T-helper 17 cell (primary cell): Measurements from ENCODE around the gene HNRNPAB. TPM values are rescaled to one million over a fixed set of nuclear protein-coding genes. Genes with fewer than 3 reads are reported as not detected.
"Not testable (repeated sequence)": the region's sequence is repeated elsewhere in the genome, so short reads cannot be mapped to it uniquely, and the experiment has no call there.

ENCODE experiments used
- ATAC-seq: fragments of 150-1000 bp; cut with Tn5 transposase; 2 replicates; pipeline ENCODE4 v1.10.0; 2021; ENCODE audit warnings: mild to moderate bottlenecking, moderate library complexity
- DNase-seq, 3 donors: peaks; one replicate each; pipeline versions ENCODE4 v3.0.0 to v3.0.0-alpha.2; 2020 to 2021
- H3K9me3 ChIP-seq: one replicate; pipeline ENCODE4 v1.7.0; 2013; ENCODE audit warnings: low read length, mild to moderate bottlenecking; ENCODE audit not compliant: control insufficient read depth, poor library complexity, severe bottlenecking
- H3K27ac Mint-ChIP-seq: one replicate; pipeline ENCODE4 v1.8.0; 2022; ENCODE audit warnings: mild to moderate bottlenecking, moderate library complexity, mixed read lengths
- H3K27me3 Mint-ChIP-seq: one replicate; pipeline ENCODE4 v1.8.0; 2022; ENCODE audit warnings: mixed read lengths
- H3K36me3 Mint-ChIP-seq: one replicate; pipeline ENCODE4 v1.8.0; 2022; ENCODE audit warnings: low read depth, mixed read lengths
- H3K4me1 Mint-ChIP-seq: one replicate; pipeline ENCODE4 v1.8.0; 2022; ENCODE audit warnings: mild to moderate bottlenecking, mixed read lengths
- H3K4me3 Mint-ChIP-seq: one replicate; pipeline ENCODE4 v1.8.0; 2022; ENCODE audit warnings: mild to moderate bottlenecking, moderate library complexity, mixed read lengths
- total RNA-seq, 4 donors: library from RNA in 2 of 4; stranded (reverse) in 2 of 4; gene quantifications; one replicate each; pipeline ENCODE4 v1.2.3 and lab custom pipeline; 2022 to 2026

The HNRNPAB gene
- total RNA-seq, 2 donors from 2014 or later, result 89.5 to 90.5 TPM

- ATAC-seq, H3K9me3 ChIP-seq: not testable (repeated sequence)
Observed at GRCh38 chr5:178239626-178240301, 35.4 kb downstream of the HNRNPAB start.

GRCh38 chr5:178240341-178240741 is 36.0 kb downstream of the HNRNPAB start:
- Mint-ChIP-seq H3K27ac (no peak overlapping the region), H3K27me3 (no peaks in the 10 kb centered on the region), H3K36me3 (no peaks in the 10 kb centered on the region), H3K4me1 (peaks cover 24% of the 10 kb centered on the region), H3K4me3 (peak overlapping the region; percentile 52)
- no peak for DNase-seq
- no peaks in the 10 kb centered on the region for H3K9me3 ChIP-seq
- ATAC-seq, result no peak

More at GRCh38 chr5:178239626-178240301, 35.4 kb downstream of the HNRNPAB start:
- Mint-ChIP-seq H3K4me3 (peak overlapping the region; percentile 31), H3K4me1 (peaks cover 30% of the 10 kb centered on the region)
- H3K27ac Mint-ChIP-seq, H3K27me3 Mint-ChIP-seq, H3K36me3 Mint-ChIP-seq, DNase-seq: not testable (repeated sequence)

GRCh38 chr5:178240766-178241165 is 36.4 kb downstream of the HNRNPAB start:
- Mint-ChIP-seq H3K27ac (no peak overlapping the region), H3K27me3 (no peaks in the 10 kb centered on the region), H3K4me1 (peaks cover 23% of the 10 kb centered on the region), H3K36me3 (no peaks in the 10 kb centered on the region), H3K4me3 (peak overlapping the region; percentile 52)
- ATAC-seq, result peak; percentile 14
- no peaks in the 10 kb centered on the region for H3K9me3 ChIP-seq
- DNase-seq, result no peak

- H3K9me3 ChIP-seq, result no peaks in the 10 kb centered on the region
- ATAC-seq (peak; percentile 24), DNase-seq (no peak)
- Mint-ChIP-seq H3K4me3 (peak overlapping the region; percentile 52), H3K27me3 (no peaks in the 10 kb centered on the region), H3K27ac (no peak overlapping the region), H3K4me1 (peaks cover 23% of the 10 kb centered on the region), H3K36me3 (no peaks in the 10 kb centered on the region)
Observed at GRCh38 chr5:178241231-178241663, 36.9 kb downstream of the HNRNPAB start.

GRCh38 chr5:178241688-178242231 is 37.4 kb downstream of the HNRNPAB start:
- Mint-ChIP-seq H3K4me1 (peaks cover 23% of the 10 kb centered on the region), H3K27ac (peak overlapping the region; percentile 24), H3K4me3 (no peak overlapping the region), H3K27me3 (no peaks in the 10 kb centered on the region), H3K36me3 (no peaks in the 10 kb centered on the region)
- DNase-seq, result no peak
- no peaks in the 10 kb centered on the region for H3K9me3 ChIP-seq
- ATAC-seq, result peak; percentile 12

- no peak for ATAC-seq
- Mint-ChIP-seq H3K27me3 (no peaks in the 10 kb centered on the region), H3K4me1 (peaks cover 22% of the 10 kb centered on the region), H3K27ac (peak overlapping the region; percentile 24), H3K36me3 (no peaks in the 10 kb centered on the region), H3K4me3 (no peak overlapping the region)
- no peak for DNase-seq
- no peaks in the 10 kb centered on the region for H3K9me3 ChIP-seq
Observed at GRCh38 chr5:178242416-178242815, 38.1 kb downstream of the HNRNPAB start.

GRCh38 chr5:178244576-178244975 is 40.2 kb downstream of the HNRNPAB start:
- Mint-ChIP-seq H3K36me3 (no peaks in the 10 kb centered on the region), H3K27me3 (no peaks in the 10 kb centered on the region), H3K27ac (no peak overlapping the region), H3K4me1 (peaks cover 19% of the 10 kb centered on the region), H3K4me3 (no peak overlapping the region)
- no peaks in the 10 kb centered on the region for H3K9me3 ChIP-seq
- ATAC-seq (no peak), DNase-seq (no peak)

- peaks cover 17% of the 10 kb centered on the region for H3K4me1 Mint-ChIP-seq
Observed at GRCh38 chr5:178245389-178245788, 41.1 kb downstream of the HNRNPAB start.

GRCh38 chr5:178246624-178247279 is 42.4 kb downstream of the HNRNPAB start:
- DNase-seq, result no peak
- H3K4me3 Mint-ChIP-seq, result no peak overlapping the region
- no peaks in the 10 kb centered on the region for H3K27me3 Mint-ChIP-seq
- peaks cover 10% of the 10 kb centered on the region for H3K4me1 Mint-ChIP-seq
- H3K27ac Mint-ChIP-seq, result no peak overlapping the region
- H3K36me3 Mint-ChIP-seq, result no peaks in the 10 kb centered on the region
- no peaks in the 10 kb centered on the region for H3K9me3 ChIP-seq
- no peak for ATAC-seq

More at GRCh38 chr5:178245389-178245788, 41.1 kb downstream of the HNRNPAB start:
- H3K9me3 ChIP-seq, result no peaks in the 10 kb centered on the region
- Mint-ChIP-seq H3K36me3 (no peaks in the 10 kb centered on the region), H3K4me3 (no peak overlapping the region), H3K27me3 (no peaks in the 10 kb centered on the region), H3K27ac (no peak overlapping the region)
- DNase-seq (no peak), ATAC-seq (no peak)

- Mint-ChIP-seq H3K4me1 (peaks cover 7% of the 10 kb centered on the region), H3K4me3 (no peak overlapping the region), H3K27ac (no peak overlapping the region), H3K36me3 (no peaks in the 10 kb centered on the region), H3K27me3 (no peaks in the 10 kb centered on the region)
- DNase-seq, result no peak
- no peaks in the 10 kb centered on the region for H3K9me3 ChIP-seq
- ATAC-seq, result no peak
Observed at GRCh38 chr5:178247481-178248456, 43.4 kb downstream of the HNRNPAB start.

- H3K27ac Mint-ChIP-seq, result no peak overlapping the region
- no peaks in the 10 kb centered on the region for H3K9me3 ChIP-seq
- DNase-seq, result no peak
- no peak for ATAC-seq
- no peaks in the 10 kb centered on the region for H3K27me3 Mint-ChIP-seq
- peaks cover 9% of the 10 kb centered on the region for H3K4me1 Mint-ChIP-seq
- no peaks in the 10 kb centered on the region for H3K36me3 Mint-ChIP-seq
- no peak overlapping the region for H3K4me3 Mint-ChIP-seq
Observed at GRCh38 chr5:178248750-178249149, 44.4 kb downstream of the HNRNPAB start.

- peak; percentile 92 for ATAC-seq
- Mint-ChIP-seq H3K36me3 (no peaks in the 10 kb centered on the region), H3K4me1 (peaks cover 9% of the 10 kb centered on the region), H3K4me3 (peak overlapping the region; percentile 64), H3K27ac (peak overlapping the region; percentile 88), H3K27me3 (no peaks in the 10 kb centered on the region)
- DNase-seq, result no peak
- no peaks in the 10 kb centered on the region for H3K9me3 ChIP-seq
Observed at GRCh38 chr5:178249191-178249989, 45.1 kb downstream of the HNRNPAB start.
